Stimulated activated CD8-positive, alpha-beta memory T cell treated with anti-CD3 and anti-CD28 coated beads, Interleukin-7, amount 100 ng/mL, for 1 hour (primary cell): ENCODE results near the gene CLHC1.
"Not testable (repeated sequence)": the region's sequence is repeated elsewhere in the genome, so short reads cannot be mapped to it uniquely, and the experiment has no call there.

Experiments
- DNase-seq, 2 donors: peaks; one replicate each; pipeline ENCODE4 v3.0.0-alpha.2; 2020; ENCODE audit warnings: low read depth in 2 of 2

Gene CLHC1

GRCh38 chr2:55153584-55154299, 78.4 kb downstream of the CLHC1 start:
- DNase-seq: no peak

- no peak for DNase-seq
Measured at GRCh38 chr2:55152475-55153412, 79.3 kb downstream of the CLHC1 start.

GRCh38 chr2:55151733-55152433, 80.2 kb downstream of the CLHC1 start:
- DNase-seq: no peak

- no peak for DNase-seq
Measured at GRCh38 chr2:55150834-55151233, 81.3 kb downstream of the CLHC1 start.

- no peak for DNase-seq
Measured at GRCh38 chr2:55148269-55148668, 83.8 kb downstream of the CLHC1 start.

GRCh38 chr2:55147531-55147930, 84.6 kb downstream of the CLHC1 start:
- no peak for DNase-seq

- no peak for DNase-seq
Measured at GRCh38 chr2:55147041-55147440, 85.1 kb downstream of the CLHC1 start.

- DNase-seq: no peak
Measured at GRCh38 chr2:55146263-55146662, 85.8 kb downstream of the CLHC1 start.

GRCh38 chr2:55144922-55145820, 86.9 kb downstream of the CLHC1 start:
- DNase-seq: no peak

- not testable (repeated sequence) for DNase-seq
Measured at GRCh38 chr2:55143706-55144105, 88.4 kb downstream of the CLHC1 start.

GRCh38 chr2:55142518-55142917, 89.6 kb downstream of the CLHC1 start:
- DNase-seq: no peak

- DNase-seq: no peak
Measured at GRCh38 chr2:55141572-55142413, 90.3 kb downstream of the CLHC1 start.

GRCh38 chr2:55140316-55141219, 91.5 kb downstream of the CLHC1 start:
- no peak for DNase-seq

GRCh38 chr2:55139305-55139704, 92.8 kb downstream of the CLHC1 start:
- DNase-seq: no peak

- no peak for DNase-seq
Measured at GRCh38 chr2:55138882-55139229, 93.2 kb downstream of the CLHC1 start.

GRCh38 chr2:55138014-55138881, 93.8 kb downstream of the CLHC1 start:
- DNase-seq: no peak

GRCh38 chr2:55137024-55137958, 94.8 kb downstream of the CLHC1 start:
- no peak for DNase-seq
